Neural cell (in vitro differentiated cells): ENCODE results near the gene TMEM176B. TPM values are rescaled to one million over a fixed set of nuclear protein-coding genes. Genes with fewer than 3 reads are reported as not detected.

Experiments
- H2AFZ ChIP-seq: fragments of 200-600, 300-800 bp; sonication (generic), shearing (Covaris generic); 2 replicates; pipeline ENCODE4 v1.6.0; 2014; ENCODE audit warnings: low read depth, mild to moderate bottlenecking, antibody characterized with exemption, low read length, moderate library complexity
- H3F3A ChIP-seq: fragments of 200-600 bp; shearing (Covaris generic); 2 replicates; pipeline ENCODE4 v1.6.1; 2016; ENCODE audit warnings: mild to moderate bottlenecking, moderate library complexity, mixed read lengths, antibody characterized with exemption, low read length; ENCODE audit not compliant: insufficient read depth, poor library complexity, severe bottlenecking
- H3K27ac ChIP-seq: fragments of 200-600, 300-800 bp; sonication (generic), shearing (Covaris generic); 2 replicates; pipeline ENCODE4 v1.5.1; 2014; ENCODE audit warnings: mild to moderate bottlenecking, low read length, moderate library complexity
- H3K27me3 ChIP-seq: fragments of 300-800, 200-600 bp; sonication (generic), shearing (Covaris generic); 2 replicates; pipeline ENCODE4 v1.6.0; 2014; ENCODE audit warnings: mild to moderate bottlenecking, low read depth, low read length, moderate library complexity; ENCODE audit not compliant: insufficient read depth
- H3K36me3 ChIP-seq: fragments of 300-800, 200-600 bp; sonication (generic), shearing (Covaris generic); 2 replicates; pipeline ENCODE4 v1.5.1; 2014; ENCODE audit warnings: mild to moderate bottlenecking, antibody characterized with exemption, low read length, moderate library complexity; ENCODE audit not compliant: insufficient read depth
- H3K4me2 ChIP-seq: fragments of 300-800, 200-600 bp; sonication (generic), shearing (Covaris generic); 2 replicates; pipeline ENCODE4 v1.6.0; 2014; ENCODE audit warnings: mild to moderate bottlenecking, low read length
- H3K4me3 ChIP-seq: fragments of 300-800, 200-600 bp; sonication (generic), shearing (Covaris generic); 2 replicates; pipeline ENCODE4 v1.5.1; 2014; ENCODE audit warnings: mild to moderate bottlenecking, low read length, moderate library complexity
- H3K79me2 ChIP-seq: fragments of 200-600 bp; shearing (Covaris generic); replicated peaks from 2 replicates; pipeline ENCODE4 v1.6.0; 2014; ENCODE audit warnings: mild to moderate bottlenecking, low read length, moderate library complexity; ENCODE audit not compliant: insufficient read depth
- H3K9ac ChIP-seq: fragments of 300-800, 200-600 bp; sonication (generic), shearing (Covaris generic); 2 replicates; pipeline ENCODE4 v1.6.1; 2016; ENCODE audit warnings: mild to moderate bottlenecking, low read length, mixed read lengths
- H3K9me2 ChIP-seq: fragments of 200-600 bp; shearing (Covaris generic); 2 replicates; pipeline ENCODE4 v1.6.1; 2016; ENCODE audit warnings: mild to moderate bottlenecking, low read length, mixed read lengths; ENCODE audit not compliant: insufficient read depth
- H3K9me3 ChIP-seq: fragments of 200-600, 300-800 bp; sonication (generic), shearing (Covaris generic); 2 replicates; pipeline ENCODE4 v1.6.1; 2016; ENCODE audit warnings: mild to moderate bottlenecking, mixed run types, low read length, moderate library complexity, mixed read lengths
- H4K20me1 ChIP-seq: fragments of 200-600 bp; shearing (Covaris generic); 2 replicates; pipeline ENCODE4 v1.6.1; 2016; ENCODE audit warnings: mild to moderate bottlenecking, mixed run types; ENCODE audit not compliant: insufficient read depth
- CTCF ChIP-seq: fragments of 450-650 bp; IDR thresholded peaks from 2 replicates; pipeline ENCODE4 v1.5.1; 2014; ENCODE audit warnings: antibody characterized with exemption, mild to moderate bottlenecking, moderate library complexity; ENCODE audit not compliant: poor library complexity, severe bottlenecking
- EP300 ChIP-seq: fragments of 450-650 bp; conservative IDR thresholded peaks from 2 replicates; pipeline ENCODE4 v1.6.1; 2014; ENCODE audit warnings: antibody characterized with exemption, mild to moderate bottlenecking, moderate library complexity; ENCODE audit not compliant: poor library complexity, severe bottlenecking
- RAD21 ChIP-seq: fragments of 450-650 bp; conservative IDR thresholded peaks from 2 replicates; pipeline ENCODE4 v1.6.1; 2014; ENCODE audit warnings: antibody characterized with exemption, mild to moderate bottlenecking, moderate library complexity
- REST ChIP-seq: IDR thresholded peaks from 2 replicates; pipeline ENCODE4 v1.6.1; 2012; ENCODE audit warnings: borderline replicate concordance
- SMC3 ChIP-seq: fragments of 450-650 bp; conservative IDR thresholded peaks from 2 replicates; pipeline ENCODE4 v1.6.1; 2014; ENCODE audit warnings: antibody characterized with exemption, mild to moderate bottlenecking, moderate library complexity; ENCODE audit not compliant: poor library complexity
- TAF1 ChIP-seq: IDR thresholded peaks from 2 replicates; pipeline ENCODE4 v1.6.1; 2012; ENCODE audit warnings: low read depth
- polyA plus RNA-seq: library from polyadenylated mRNA; depleted of rRNA; stranded (reverse); fragments of >200 nt; gene quantifications from 2 replicates; pipeline ENCODE4 v1.2.3, GENCODE V29; 2014

The TMEM176B gene
- polyA plus RNA-seq, 1 donor from 2014 or later, result 1.9 TPM

- no peak overlapping the region for H2AFZ ChIP-seq
- H3K79me2 ChIP-seq, result no peaks in the 10 kb centered on the region
- no peaks in the 10 kb centered on the region for H3K27me3 ChIP-seq
- H3K4me2 ChIP-seq, result no peak overlapping the region
- no peak overlapping the region for H3K9ac ChIP-seq
- no peaks in the 10 kb centered on the region for H3K36me3 ChIP-seq
- no peaks in the 10 kb centered on the region for H3K9me2 ChIP-seq
- H3F3A ChIP-seq, result no peaks in the 10 kb centered on the region
- H3K27ac ChIP-seq, result no peak overlapping the region
- TF ChIP-seq CTCF (no peak), REST (no peak), EP300 (no peak), RAD21 (no peak)
- no peaks in the 10 kb centered on the region for H3K9me3 ChIP-seq
- H4K20me1 ChIP-seq, result no peaks in the 10 kb centered on the region
- no peak overlapping the region for H3K4me3 ChIP-seq
Measured at GRCh38 chr7:150835702-150836280, 35.6 kb upstream of the TMEM176B start.

GRCh38 chr7:150835019-150835418 lies 34.9 kb upstream of the TMEM176B start:
- TF ChIP-seq TAF1, result no peak
- H3K27ac ChIP-seq, result no peak overlapping the region
- H4K20me1 ChIP-seq, result no peaks in the 10 kb centered on the region
- H3K79me2 ChIP-seq, result no peaks in the 10 kb centered on the region
- H3K4me3 ChIP-seq, result no peak overlapping the region
- no peak overlapping the region for H3K9ac ChIP-seq
- H3K4me2 ChIP-seq, result no peak overlapping the region
- no peaks in the 10 kb centered on the region for H3K9me2 ChIP-seq
- no peak overlapping the region for H2AFZ ChIP-seq
- H3K27me3 ChIP-seq, result no peaks in the 10 kb centered on the region
- no peaks in the 10 kb centered on the region for H3K9me3 ChIP-seq
- H3K36me3 ChIP-seq, result no peaks in the 10 kb centered on the region
- no peaks in the 10 kb centered on the region for H3F3A ChIP-seq

- Histone ChIP-seq H3K9ac (no peak overlapping the region), H2AFZ (no peak overlapping the region), H3K36me3 (no peaks in the 10 kb centered on the region), H3K27ac (no peak overlapping the region), H3K79me2 (no peaks in the 10 kb centered on the region), H3K9me2 (no peaks in the 10 kb centered on the region), H4K20me1 (no peaks in the 10 kb centered on the region), H3K4me2 (no peak overlapping the region), H3F3A (no peaks in the 10 kb centered on the region), H3K4me3 (no peak overlapping the region), H3K27me3 (no peaks in the 10 kb centered on the region), H3K9me3 (no peaks in the 10 kb centered on the region)
- no peak for TF ChIP-seq SMC3
- TF ChIP-seq REST, result no peak
Measured at GRCh38 chr7:150831851-150832250, 31.7 kb upstream of the TMEM176B start.
